ENCODE results near the gene PLCL2.

- no peak for TF ChIP-seq EZH2 (IDR thresholded peaks at IDR 0.05)
- TF ChIP-seq POLR2AphosphoS5 (IDR thresholded peaks at IDR 0.05; ENCODE audit: borderline replicate concordance, low read depth, low read length) = no peak
Observed at GRCh38 chr3:16916840-16917239, 32.1 kb downstream of the PLCL2 start.

Measured in SK-N-MC (cell line).